ENCODE results near the gene JDP2. TPM values are rescaled to one million over a fixed set of nuclear protein-coding genes. Genes with fewer than 3 reads are reported as not detected.

The JDP2 gene
- total and polyA plus RNA-seq, 2 of the 4 experiments (the other 2 are of a cell fraction), result 35.7 to 38.4 TPM

- Histone ChIP-seq H3K4me3 (ENCODE audit: insufficient read depth, low read depth, low read length) (no peak overlapping the region), H2BK120ac (ENCODE audit: low read depth, low read length) (no peak overlapping the region), H2BK20ac (ENCODE audit: low read depth, low read length) (no peak overlapping the region), H2BK15ac (ENCODE audit: low read depth, low read length) (no peak overlapping the region), H2AK9ac (replicated peaks; ENCODE audit: low read depth, low read length, poor library complexity) (no peak overlapping the region), H3K18ac (ENCODE audit: low read depth, low read length) (no peak overlapping the region), H3K4me1 (ENCODE audit: control insufficient read depth, insufficient read depth, low read length) (no peaks in the 10 kb centered on the region), H4K91ac (ENCODE audit: insufficient read depth, low read depth, low read length) (no peak overlapping the region), H3K9me1 (ENCODE audit: insufficient read depth, low read length) (no peaks in the 10 kb centered on the region), H2AK5ac (ENCODE audit: low read depth, low read length) (no peak overlapping the region), H3K9ac (ENCODE audit: low read depth, low read length) (no peak overlapping the region), H2AFZ (replicated peaks; ENCODE audit: low read length, poor library complexity) (no peak overlapping the region), H4K20me1 (ENCODE audit: insufficient read depth, low read length) (no peaks in the 10 kb centered on the region), H4K8ac (ENCODE audit: low read depth in 2 of 2, low read length in 2 of 2) (no peak overlapping the region), H4K5ac (ENCODE audit: low read depth, low read length) (no peak overlapping the region), H3K27ac (ENCODE audit: insufficient read depth, low read length) (no peak overlapping the region), H2BK5ac (ENCODE audit: low read depth, low read length, poor library complexity, severe bottlenecking) (no peak overlapping the region), H3K36me3 (ENCODE audit: control insufficient read depth, insufficient read depth, low read length) (no peaks in the 10 kb centered on the region), H3K4me2 (ENCODE audit: low read depth, low read length) (no peak overlapping the region), H3K79me1 (ENCODE audit: low read depth in 1 of 2, low read length in 2 of 2) (no peaks in the 10 kb centered on the region), H3K14ac (replicated peaks; ENCODE audit: low read depth, low read length) (no peak overlapping the region), H3K56ac (ENCODE audit: extremely low read depth, insufficient read depth, low read length) (no peak overlapping the region), H3K27me3 (ENCODE audit: control insufficient read depth, insufficient read depth, low read length) (peaks cover 18% of the 10 kb centered on the region), H3K9me3 (ENCODE audit: control insufficient read depth, insufficient read depth, low read length) (no peaks in the 10 kb centered on the region), H3K23ac (ENCODE audit: low read depth, low read length) (no peak overlapping the region), H3K4ac (ENCODE audit: low read depth, low read length) (no peak overlapping the region)
- dilution Hi-C loops (cut with HindIII; ENCODE audit: low sequenced_read_pairs, unreplicated experiment), result no loop called here
- in situ Hi-C loops (cut with MboI; ENCODE audit: low sequenced_read_pairs), result no loop called here
- CTCF ChIA-PET, result no interaction called here
- ATAC-seq (ENCODE audit: low read depth), result no peak
- intact Hi-C loops (cut with micrococcal nuclease), result no loop called here
- no peak for DNase-seq
- no CpG with 5 or more reads among the region's 5 CpGs for WGBS, 2 experiments (ENCODE audit: extremely low coverage in 2 of 2, insufficient read length in 1 of 2)
- POLR2A ChIA-PET (ENCODE audit: unreplicated experiment), result no interaction called here
- TF ChIP-seq POLR2A (IDR thresholded peaks at IDR 0.05; ENCODE audit: low read depth, low read length), result no peak
- no peak for TF ChIP-seq NFE2L2 (IDR thresholded peaks at IDR 0.05; ENCODE audit: low read depth, low read length)
- no peak for TF ChIP-seq USF2 (IDR thresholded peaks at IDR 0.05; ENCODE audit: low read depth, low read length)
- TF ChIP-seq ELK1 (IDR thresholded peaks at IDR 0.05; ENCODE audit: borderline replicate concordance, low read depth, low read length), result no peak
- no TSS peak for BruUV-seq (replicated peaks)
Measured at GRCh38 chr14:75495882-75496281, 68.1 kb downstream of the JDP2 start.
